Coronary artery (tissue), 2 donors: ENCODE results near the gene ZSCAN9.

ENCODE experiments used
- DNase-seq: peaks from one replicate; pipeline ENCODE4 v3.0.0-alpha.2; 2017; ENCODE audit warnings: low spot score
- H3K27ac ChIP-seq, 2 donors: fragments of 200-600 bp; sonication (generic); one replicate each; pipeline ENCODE4 v1.5.1; 2016 to 2019
- H3K4me3 ChIP-seq: fragments of 200-600 bp; sonication (generic); 2 replicates; pipeline ENCODE4 v1.5.1; 2016; ENCODE audit warnings: mild to moderate bottlenecking, moderate library complexity
- CTCF ChIP-seq: fragments of 200-600 bp; sonication (generic); IDR thresholded peaks from one replicate; pipeline ENCODE4 v1.5.1; 2019; ENCODE audit warnings: antibody characterized with exemption

ZSCAN9 gene

GRCh38 chr6:28240471-28240870, 15.4 kb downstream of the ZSCAN9 start:
- DNase-seq: no peak
- no peak overlapping the region for H3K27ac ChIP-seq
- no peak overlapping the region for H3K4me3 ChIP-seq
- TF ChIP-seq CTCF: no peak

GRCh38 chr6:28243946-28244345, 18.9 kb downstream of the ZSCAN9 start:
- DNase-seq: no peak
- TF ChIP-seq CTCF: no peak
- H3K4me3 ChIP-seq: no peak overlapping the region
- H3K27ac ChIP-seq: no peak overlapping the region

- no peak overlapping the region for H3K27ac ChIP-seq
- TF ChIP-seq CTCF: no peak
- DNase-seq: no peak
- no peak overlapping the region for H3K4me3 ChIP-seq
These were observed 20.3 kb downstream of the ZSCAN9 start for GRCh38 chr6:28245206-28245941.

- H3K4me3 ChIP-seq: no peak overlapping the region
- TF ChIP-seq CTCF: no peak
These were observed 23.8 kb downstream of the ZSCAN9 start for GRCh38 chr6:28248916-28249315.

DNA sequence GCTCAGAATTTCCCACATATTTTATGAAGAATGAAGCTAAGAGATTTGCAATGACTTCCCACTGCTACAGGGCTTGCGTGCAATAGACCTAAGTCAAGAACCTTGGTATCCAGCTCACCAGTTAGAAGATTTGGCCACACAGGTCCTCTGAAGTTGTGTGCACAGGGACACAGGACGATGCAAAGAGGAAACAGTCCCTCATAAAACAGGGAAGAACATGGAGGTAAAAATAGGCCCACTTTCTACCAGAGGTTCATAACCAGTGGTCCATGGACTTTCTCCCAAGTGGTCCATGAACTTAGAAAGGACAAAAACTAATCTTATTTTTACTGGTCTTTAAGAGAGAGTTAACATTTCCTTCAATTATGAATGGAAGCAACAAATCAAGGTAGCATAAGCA, 25.7 kb downstream of the ZSCAN9 start:
- TF ChIP-seq CTCF: no peak
- DNase-seq: no peak
- H3K4me3 ChIP-seq: peak overlapping the region; percentile 85
- H3K27ac ChIP-seq: no peak overlapping the region

More at GRCh38 chr6:28248916-28249315, 23.8 kb downstream of the ZSCAN9 start:
- no peak for DNase-seq
- no peak overlapping the region for H3K27ac ChIP-seq

- H3K27ac ChIP-seq: peak overlapping the region; percentile 18 to 63
- peak overlapping the region; percentile 85 for H3K4me3 ChIP-seq
- TF ChIP-seq CTCF: no peak
- no peak for DNase-seq
These were observed 26.6 kb downstream of the ZSCAN9 start for GRCh38 chr6:28251661-28252008.
